Loucy (cell line): ENCODE data around the gene SPPL3.

Source experiments
- EZH2phosphoT487 ChIP-seq: fragments of 200-600 bp; IDR thresholded peaks from 2 replicates; pipeline ENCODE4 v1.6.1; 2018; ENCODE audit warnings: antibody characterized with exemption, mild to moderate bottlenecking, moderate library complexity, borderline replicate concordance
- TF ChIP-seq, protein P1 (sequence below): fragments of 200-600 bp; sonication (generic); conservative IDR thresholded peaks from 2 replicates; pipeline ENCODE4 v1.5.1; 2014; ENCODE audit warnings: mild to moderate bottlenecking, antibody characterized with exemption, low read length

DNA sequence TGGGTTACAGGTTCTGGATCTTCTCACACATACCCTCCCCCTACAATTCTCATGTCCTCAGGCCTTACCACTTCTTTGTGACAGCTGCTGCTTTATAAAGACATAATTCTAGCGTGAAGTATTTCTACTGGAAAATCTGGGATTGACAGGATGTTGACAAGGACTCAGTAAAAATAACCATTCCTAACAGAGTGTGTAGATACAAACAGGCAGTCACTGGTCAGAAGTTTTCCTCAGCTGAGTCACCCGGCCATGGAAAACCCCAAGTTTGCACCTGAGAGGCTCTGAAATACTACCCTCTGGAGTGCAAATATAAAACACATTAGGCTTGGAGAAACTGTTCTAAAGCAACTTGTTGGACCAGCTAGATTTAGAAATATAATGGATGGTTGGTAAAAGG is 54.4 kb downstream of the SPPL3 start:
- TF ChIP-seq, protein P1, sequence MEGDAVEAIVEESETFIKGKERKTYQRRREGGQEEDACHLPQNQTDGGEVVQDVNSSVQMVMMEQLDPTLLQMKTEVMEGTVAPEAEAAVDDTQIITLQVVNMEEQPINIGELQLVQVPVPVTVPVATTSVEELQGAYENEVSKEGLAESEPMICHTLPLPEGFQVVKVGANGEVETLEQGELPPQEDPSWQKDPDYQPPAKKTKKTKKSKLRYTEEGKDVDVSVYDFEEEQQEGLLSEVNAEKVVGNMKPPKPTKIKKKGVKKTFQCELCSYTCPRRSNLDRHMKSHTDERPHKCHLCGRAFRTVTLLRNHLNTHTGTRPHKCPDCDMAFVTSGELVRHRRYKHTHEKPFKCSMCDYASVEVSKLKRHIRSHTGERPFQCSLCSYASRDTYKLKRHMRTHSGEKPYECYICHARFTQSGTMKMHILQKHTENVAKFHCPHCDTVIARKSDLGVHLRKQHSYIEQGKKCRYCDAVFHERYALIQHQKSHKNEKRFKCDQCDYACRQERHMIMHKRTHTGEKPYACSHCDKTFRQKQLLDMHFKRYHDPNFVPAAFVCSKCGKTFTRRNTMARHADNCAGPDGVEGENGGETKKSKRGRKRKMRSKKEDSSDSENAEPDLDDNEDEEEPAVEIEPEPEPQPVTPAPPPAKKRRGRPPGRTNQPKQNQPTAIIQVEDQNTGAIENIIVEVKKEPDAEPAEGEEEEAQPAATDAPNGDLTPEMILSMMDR, result no peak
- no peak for TF ChIP-seq EZH2phosphoT487
